IPS-18c (cell line): Measurements from ENCODE around the gene TNRC6B.
"Not testable (repeated sequence)": the region's sequence is repeated elsewhere in the genome, so short reads cannot be mapped to it uniquely, and the experiment has no call there.

Source experiments
- H3K4me3 ChIP-seq: 2 replicates; pipeline ENCODE4 v1.7.0; 2013; ENCODE audit warnings: low read depth, mild to moderate bottlenecking, low read length, moderate library complexity; ENCODE audit not compliant: insufficient read depth
- H3K9me3 ChIP-seq: one replicate; pipeline ENCODE4 v1.6.1; 2013; ENCODE audit warnings: mild to moderate bottlenecking, low read length, moderate library complexity; ENCODE audit not compliant: control insufficient read depth, insufficient read depth

Gene TNRC6B, protein sequence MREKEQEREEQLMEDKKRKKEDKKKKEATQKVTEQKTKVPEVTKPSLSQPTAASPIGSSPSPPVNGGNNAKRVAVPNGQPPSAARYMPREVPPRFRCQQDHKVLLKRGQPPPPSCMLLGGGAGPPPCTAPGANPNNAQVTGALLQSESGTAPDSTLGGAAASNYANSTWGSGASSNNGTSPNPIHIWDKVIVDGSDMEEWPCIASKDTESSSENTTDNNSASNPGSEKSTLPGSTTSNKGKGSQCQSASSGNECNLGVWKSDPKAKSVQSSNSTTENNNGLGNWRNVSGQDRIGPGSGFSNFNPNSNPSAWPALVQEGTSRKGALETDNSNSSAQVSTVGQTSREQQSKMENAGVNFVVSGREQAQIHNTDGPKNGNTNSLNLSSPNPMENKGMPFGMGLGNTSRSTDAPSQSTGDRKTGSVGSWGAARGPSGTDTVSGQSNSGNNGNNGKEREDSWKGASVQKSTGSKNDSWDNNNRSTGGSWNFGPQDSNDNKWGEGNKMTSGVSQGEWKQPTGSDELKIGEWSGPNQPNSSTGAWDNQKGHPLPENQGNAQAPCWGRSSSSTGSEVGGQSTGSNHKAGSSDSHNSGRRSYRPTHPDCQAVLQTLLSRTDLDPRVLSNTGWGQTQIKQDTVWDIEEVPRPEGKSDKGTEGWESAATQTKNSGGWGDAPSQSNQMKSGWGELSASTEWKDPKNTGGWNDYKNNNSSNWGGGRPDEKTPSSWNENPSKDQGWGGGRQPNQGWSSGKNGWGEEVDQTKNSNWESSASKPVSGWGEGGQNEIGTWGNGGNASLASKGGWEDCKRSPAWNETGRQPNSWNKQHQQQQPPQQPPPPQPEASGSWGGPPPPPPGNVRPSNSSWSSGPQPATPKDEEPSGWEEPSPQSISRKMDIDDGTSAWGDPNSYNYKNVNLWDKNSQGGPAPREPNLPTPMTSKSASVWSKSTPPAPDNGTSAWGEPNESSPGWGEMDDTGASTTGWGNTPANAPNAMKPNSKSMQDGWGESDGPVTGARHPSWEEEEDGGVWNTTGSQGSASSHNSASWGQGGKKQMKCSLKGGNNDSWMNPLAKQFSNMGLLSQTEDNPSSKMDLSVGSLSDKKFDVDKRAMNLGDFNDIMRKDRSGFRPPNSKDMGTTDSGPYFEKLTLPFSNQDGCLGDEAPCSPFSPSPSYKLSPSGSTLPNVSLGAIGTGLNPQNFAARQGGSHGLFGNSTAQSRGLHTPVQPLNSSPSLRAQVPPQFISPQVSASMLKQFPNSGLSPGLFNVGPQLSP (N-terminal part only)

DNA sequence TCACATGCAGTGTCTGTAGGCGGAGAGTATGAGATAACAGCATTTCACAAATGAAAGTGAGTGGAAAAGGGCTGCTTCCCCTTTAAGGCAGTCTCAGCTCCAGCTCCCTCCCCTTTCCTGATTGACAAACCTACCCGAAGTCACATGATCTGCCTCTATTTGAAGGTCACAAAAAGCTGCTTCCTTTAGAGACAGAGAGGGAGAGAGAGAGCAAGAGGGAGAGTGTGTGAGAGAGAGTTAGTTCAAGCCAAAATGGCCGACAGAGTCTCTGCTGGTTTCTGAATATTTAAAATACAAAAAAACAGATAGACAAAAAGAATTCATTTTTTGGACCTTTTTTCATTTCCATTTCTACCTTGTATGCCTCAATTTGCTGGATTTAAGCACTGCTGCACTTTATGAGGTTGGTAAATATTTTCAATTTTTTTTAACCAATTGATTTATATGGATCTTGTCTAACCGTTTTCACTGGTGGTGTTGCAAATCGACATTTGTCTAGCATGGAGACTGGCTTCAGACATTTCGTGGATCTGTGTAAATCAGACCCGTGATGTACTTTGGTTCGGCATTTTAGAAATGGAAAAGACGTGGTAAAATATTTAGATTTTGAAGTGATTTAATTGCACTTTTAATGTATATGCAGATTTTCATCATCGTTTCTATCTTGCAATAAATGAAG lies at the start of gene TNRC6B:
TSS of gene TNRC6B (plus strand) at position 188 of the 679 bp plus-strand sequence. CDS start at position 399, 211 bp downstream.
- Histone ChIP-seq H3K4me3 (peak within 1 kb of the TSS; percentile 67), H3K9me3 (no peaks in the 10 kb centered on the region)

- no peak overlapping the region for H3K4me3 ChIP-seq
- no peaks in the 10 kb centered on the region for H3K9me3 ChIP-seq
These were observed 48.7 kb upstream of the TNRC6B start for GRCh38 chr22:40128989-40129388.

DNA sequence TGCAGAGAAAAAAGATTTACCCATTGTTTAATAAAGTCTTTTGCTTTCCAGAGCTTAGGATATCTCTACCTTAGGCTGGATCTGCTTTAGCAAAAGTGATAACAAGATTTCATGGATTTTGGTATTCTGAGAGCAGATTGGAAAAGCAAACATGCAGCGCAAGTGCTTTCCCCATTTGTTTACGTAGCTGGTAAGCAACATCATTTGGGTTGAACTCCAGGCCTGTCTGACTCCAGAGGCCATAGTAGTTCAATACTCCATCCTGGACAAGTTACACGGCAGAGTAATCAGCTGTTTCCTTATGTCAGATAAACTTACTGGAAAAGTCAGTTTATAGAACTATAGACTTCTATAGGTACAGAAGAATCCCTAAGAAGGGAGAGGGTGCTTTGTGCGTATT lies 40.6 kb upstream of the TNRC6B start:
- no peak overlapping the region for H3K4me3 ChIP-seq
- H3K9me3 ChIP-seq: no peaks in the 10 kb centered on the region

GRCh38 chr22:40138866-40139265 lies 38.9 kb upstream of the TNRC6B start:
- no peaks in the 10 kb centered on the region for H3K9me3 ChIP-seq
- no peak overlapping the region for H3K4me3 ChIP-seq

DNA sequence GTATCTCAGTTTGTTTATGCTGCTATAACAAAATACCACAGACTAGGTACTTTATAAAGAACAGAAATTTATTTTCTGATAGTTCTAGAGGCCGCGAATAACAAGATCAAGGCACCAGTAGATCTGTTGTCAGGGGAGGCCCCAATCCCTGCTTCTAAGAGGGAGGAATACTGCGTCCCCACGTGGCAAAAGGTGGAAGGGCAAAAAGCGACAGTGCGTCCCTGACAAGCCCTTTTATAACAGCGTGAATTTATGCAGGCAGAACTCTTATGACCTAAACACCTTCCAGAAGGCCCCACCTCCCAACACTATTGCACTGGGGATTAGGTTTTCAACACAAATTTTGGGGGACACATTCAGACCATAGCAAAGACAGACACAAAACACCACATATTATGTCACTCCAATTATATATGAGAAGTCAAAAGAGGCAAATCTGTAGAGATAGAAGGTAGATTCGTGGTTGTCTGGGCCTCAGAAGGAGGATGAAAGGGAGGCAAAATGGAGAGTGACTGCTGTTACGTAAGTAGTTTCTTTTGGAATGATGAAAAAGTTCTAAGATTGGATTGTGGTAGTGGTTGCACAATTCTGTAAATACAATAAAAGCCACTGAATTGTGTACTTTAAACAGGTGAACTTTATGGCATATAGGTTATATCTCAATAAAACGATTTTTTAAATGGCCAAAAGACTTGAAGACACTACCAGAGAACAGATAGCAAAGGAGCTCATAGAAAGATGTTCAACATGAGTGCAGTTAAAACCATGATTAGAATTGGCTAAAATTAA lies 30.1 kb upstream of the TNRC6B start:
- Histone ChIP-seq H3K4me3 (no peak overlapping the region), H3K9me3 (peaks cover 2% of the 10 kb centered on the region)

GRCh38 chr22:40153192-40153591 lies 24.5 kb upstream of the TNRC6B start:
- H3K4me3 ChIP-seq: no peak overlapping the region
- H3K9me3 ChIP-seq: peaks cover 2% of the 10 kb centered on the region

DNA sequence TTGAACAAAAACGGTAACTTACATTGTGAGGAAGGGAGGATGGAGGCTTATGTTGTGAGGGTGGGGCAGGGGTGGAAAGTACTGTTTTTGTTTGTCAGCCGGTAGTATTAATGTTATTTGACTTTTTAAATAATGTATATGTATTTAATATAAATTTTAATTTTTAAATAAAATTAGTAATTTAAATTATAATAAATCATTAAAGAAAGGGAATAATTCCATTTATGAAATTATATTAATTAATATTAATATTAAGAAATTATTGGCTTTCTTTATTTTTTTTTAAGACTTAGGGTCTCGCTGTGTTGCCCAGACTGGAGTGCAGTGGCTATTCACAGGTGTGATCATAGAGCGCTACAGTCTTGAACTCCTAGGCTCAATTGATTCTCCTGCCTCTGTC lies 24.0 kb upstream of the TNRC6B start:
- H3K4me3 ChIP-seq: no peak overlapping the region
- H3K9me3 ChIP-seq: no peaks in the 10 kb centered on the region

GRCh38 chr22:40156001-40156516 lies 21.7 kb upstream of the TNRC6B start:
- no peaks in the 10 kb centered on the region for H3K9me3 ChIP-seq
- no peak overlapping the region for H3K4me3 ChIP-seq

GRCh38 chr22:40156682-40157081 lies 21.0 kb upstream of the TNRC6B start:
- not testable (repeated sequence) for H3K4me3 ChIP-seq, H3K9me3 ChIP-seq

- no peaks in the 10 kb centered on the region for H3K9me3 ChIP-seq
- H3K4me3 ChIP-seq: no peak overlapping the region
These were observed 20.3 kb upstream of the TNRC6B start for GRCh38 chr22:40157330-40157945.

- no peaks in the 10 kb centered on the region for H3K9me3 ChIP-seq
- no peak overlapping the region for H3K4me3 ChIP-seq
These were observed 16.5 kb upstream of the TNRC6B start for GRCh38 chr22:40161194-40161593.

DNA sequence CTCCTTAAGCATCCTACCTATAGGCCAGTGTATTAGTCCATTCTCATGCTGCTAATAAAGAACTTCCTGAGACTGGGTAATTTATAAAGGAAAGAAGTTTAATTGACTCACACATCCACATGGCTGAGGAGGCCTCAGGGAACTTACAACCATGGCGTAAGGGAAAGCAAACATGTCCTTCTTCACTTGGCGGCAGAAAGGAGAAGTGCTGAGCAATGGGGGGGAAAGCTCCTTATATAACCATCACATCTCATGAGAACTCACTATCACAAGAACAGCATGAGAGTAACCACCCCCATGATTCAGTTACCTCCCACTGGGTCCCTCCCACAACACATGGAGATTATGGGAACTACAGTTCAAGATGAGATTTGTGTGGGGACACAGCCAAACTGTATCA lies 12.2 kb upstream of the TNRC6B start:
- H3K9me3 ChIP-seq, H3K4me3 ChIP-seq: not testable (repeated sequence)

GRCh38 chr22:40175611-40176244 lies 2.0 kb upstream of the TNRC6B start:
- no peak overlapping the region for H3K4me3 ChIP-seq
- no peaks in the 10 kb centered on the region for H3K9me3 ChIP-seq

- no peaks in the 10 kb centered on the region for H3K9me3 ChIP-seq
- peak overlapping the region; percentile 52 for H3K4me3 ChIP-seq
These were observed 596 bp upstream of the TNRC6B start for GRCh38 chr22:40176921-40177737.
